K562 (cell line): Measurements from ENCODE around the gene STT3A. TPM values are rescaled to one million over a fixed set of nuclear protein-coding genes. Genes with fewer than 3 reads are reported as not detected.

Source experiments
- ATAC-seq: fragments of 200-7000 bp; cut with Tn5 transposase; 3 replicates; pipeline ENCODE4 v1.9.1; 2020; ENCODE audit warnings: moderate library complexity
- BruUV-seq: library from RNA; stranded (reverse); fragments of 400-500 nt; replicated peaks from 2 replicates; lab custom pipeline; 2021; lab: Mats Ljungman, UMichigan
- CTCF ChIA-PET: fragments of 300-600 bp; formaldehyde crosslinking; extraction: SDS; loops from one replicate; lab custom pipeline; 2021; ENCODE audit warnings: low intra/inter-chr PET ratio; lab: Yijun Ruan, JAX
- POLR2A ChIA-PET: fragments of 300-600, 350-650 bp; sonication (Branson Sonifier 250); formaldehyde crosslinking; extraction: SDS; loops from one replicate; lab custom pipeline; 2021; ENCODE audit warnings: antibody characterized with exemption, inconsistent platforms; lab: Yijun Ruan, JAX
- DNase-seq, 4 experiments: peaks; one replicate each; pipeline versions ENCODE4 v3.0.0 to v3.0.0-alpha.2; 2011 to 2018; ENCODE audit warnings: low spot score in 3 of 4, mixed read lengths in 3 of 4; ENCODE audit errors: extremely low read depth in 1 of 4
- FAIRE-seq: peaks from 2 replicates; lab custom pipeline; 2011; peaks lifted over from hg19 to GRCh38; lab: Jason Lieb, UNC
- H2AFZ ChIP-seq: 2 replicates; pipeline ENCODE4 v1.6.0; 2011; ENCODE audit warnings: low read depth, low read length, control low read depth, inconsistent platforms
- H3K27ac ChIP-seq: fragments of 200-600 bp; 3 replicates; pipeline ENCODE4 v1.8.0; 2011; ENCODE audit warnings: low read depth, mild to moderate bottlenecking, control low read depth, inconsistent platforms, low read length, moderate library complexity, mixed read lengths; ENCODE audit errors: extremely low read depth
- H3K27me3 ChIP-seq, 2 experiments: fragments of 300-600 bp in 1 of 2; 2 replicates in 1 of 2; 3 replicates in 1 of 2; pipeline versions ENCODE4 v1.6.0 to v1.8.0; 2011; ENCODE audit warnings: inconsistent platforms in 2 of 2, low read length in 2 of 2, mild to moderate bottlenecking in 1 of 2, mixed read lengths in 1 of 2, moderate library complexity in 1 of 2; ENCODE audit not compliant: control insufficient read depth in 2 of 2, insufficient read depth in 2 of 2
- H3K36me3 ChIP-seq: fragments of 300-600 bp; 3 replicates; pipeline ENCODE4 v1.8.0; 2011; ENCODE audit warnings: mild to moderate bottlenecking, low read length, inconsistent platforms; ENCODE audit not compliant: control insufficient read depth, insufficient read depth
- H3K4me1 ChIP-seq, 2 experiments: fragments of 200-600 bp in 1 of 2; replicated peaks in 1 of 2; 2 replicates in 1 of 2; 3 replicates in 1 of 2; pipeline versions ENCODE4 v1.5.1 to v1.8.0; 2011; ENCODE audit warnings: inconsistent platforms in 2 of 2, low read length in 2 of 2, mild to moderate bottlenecking in 1 of 2, mixed read lengths in 1 of 2, moderate library complexity in 1 of 2; ENCODE audit not compliant: control insufficient read depth in 2 of 2, insufficient read depth in 2 of 2
- H3K4me2 ChIP-seq: 2 replicates; pipeline ENCODE4 v1.6.1; 2011; ENCODE audit warnings: low read length, control low read depth, inconsistent platforms, mixed read lengths; ENCODE audit not compliant: insufficient read depth
- H3K4me3 ChIP-seq: fragments of 200-600 bp; sonication (generic), shearing (Covaris generic); 2 replicates; pipeline ENCODE4 v1.5.1; 2016; ENCODE audit warnings: control low read depth, inconsistent platforms
- H3K79me2 ChIP-seq: fragments of 200-600 bp; 3 replicates; pipeline ENCODE4 v1.8.0; 2011; ENCODE audit warnings: low read length, inconsistent platforms; ENCODE audit not compliant: control insufficient read depth, insufficient read depth
- H3K9ac ChIP-seq, 2 experiments: 2 replicates each; pipeline versions ENCODE4 v1.6.0 to v1.6.1; 2011; ENCODE audit warnings: low read depth in 2 of 2, low read length in 2 of 2, control low read depth in 1 of 2, inconsistent platforms in 1 of 2, mild to moderate bottlenecking in 1 of 2, mixed read lengths in 1 of 2; ENCODE audit not compliant: insufficient read depth in 1 of 2
- H3K9me1 ChIP-seq: one replicate; pipeline ENCODE4 v1.6.0; 2011; ENCODE audit warnings: inconsistent platforms, mild to moderate bottlenecking, low read length, moderate library complexity; ENCODE audit not compliant: control insufficient read depth, insufficient read depth
- H3K9me3 ChIP-seq: replicated peaks from 2 replicates; pipeline ENCODE4 v1.5.1; 2011; ENCODE audit warnings: low read depth, low read length, inconsistent platforms; ENCODE audit not compliant: control insufficient read depth, insufficient read depth
- H4K20me1 ChIP-seq: replicated peaks from 2 replicates; pipeline ENCODE4 v1.6.1; 2011; ENCODE audit warnings: low read length, inconsistent platforms, mixed read lengths; ENCODE audit not compliant: control insufficient read depth, insufficient read depth
- CTCF ChIP-seq, 3 experiments: IDR thresholded peaks in 2 of 3; conservative IDR thresholded peaks in 1 of 3; 2 replicates each; pipeline ENCODE4 v1.5.1; 2011 to 2012; ENCODE audit warnings: low read length in 3 of 3, mild to moderate bottlenecking in 3 of 3, control low read depth in 2 of 3, improper control_type of control experiment in 1 of 3, inconsistent platforms in 1 of 3, low read depth in 1 of 3, mixed read lengths in 1 of 3, moderate library complexity in 1 of 3; ENCODE audit not compliant: insufficient read depth in 2 of 3
- CXXC5 ChIP-seq: fragments of 250-450 bp; sonication (Bioruptor Pico); IDR thresholded peaks from 2 replicates; pipeline ENCODE4 v1.8.0; 2022; ENCODE audit warnings: inconsistent platforms, mild to moderate bottlenecking, moderate library complexity
- DEAF1 ChIP-seq: fragments of 450-650 bp; formaldehyde crosslinking; IDR thresholded peaks from 2 replicates; pipeline ENCODE4 v1.4.0; 2020; ENCODE audit warnings: mild to moderate bottlenecking, moderate library complexity
- FOXK2 ChIP-seq, 2 experiments: fragments of 450-650 bp; IDR thresholded peaks in 1 of 2; conservative IDR thresholded peaks in 1 of 2; 2 replicates each; pipeline ENCODE4 v1.6.1; 2016; ENCODE audit warnings: low read depth in 2 of 2, mild to moderate bottlenecking in 1 of 2
- HDAC1 ChIP-seq, 2 experiments: fragments of 450-650 bp; IDR thresholded peaks; 2 replicates each; pipeline ENCODE4 v1.6.1; 2016 to 2017; ENCODE audit warnings: inconsistent platforms in 1 of 2, mild to moderate bottlenecking in 1 of 2, moderate library complexity in 1 of 2
- HDAC3 ChIP-seq: fragments of 450-650 bp; IDR thresholded peaks from 2 replicates; pipeline ENCODE4 v1.6.1; 2018; ENCODE audit warnings: borderline replicate concordance, mild to moderate bottlenecking, moderate library complexity; ENCODE audit not compliant: partially characterized antibody
- ILK ChIP-seq: fragments of 450-650 bp; IDR thresholded peaks from 2 replicates; pipeline ENCODE4 v1.6.1; 2016; ENCODE audit warnings: missing genetic modification characterization, low read depth, mild to moderate bottlenecking, missing compliant biosample characterization, moderate library complexity, borderline replicate concordance
- KLF10 ChIP-seq: fragments of 250-450 bp; sonication (Bioruptor Pico); IDR thresholded peaks from 2 replicates; pipeline ENCODE4 v1.6.1; 2021; ENCODE audit warnings: matching md5 sums
- POLR3A ChIP-seq: IDR thresholded peaks from 2 replicates; pipeline ENCODE4 v1.6.1; 2011; ENCODE audit warnings: borderline replicate concordance, mild to moderate bottlenecking, moderate library complexity; ENCODE audit not compliant: insufficient read length, insufficient read depth; ENCODE audit errors: extremely low read depth
- TAF7 ChIP-seq: fragments of 450-650 bp; IDR thresholded peaks from 2 replicates; pipeline ENCODE4 v1.6.1; 2016; ENCODE audit warnings: missing genetic modification characterization, missing compliant biosample characterization
- ZBTB33 ChIP-seq: sonication (generic); formaldehyde crosslinking; IDR thresholded peaks from 2 replicates; pipeline ENCODE4 v1.8.1; 2023; ENCODE audit warnings: mild to moderate bottlenecking, missing genetic modification reagents
- ZC3H4 ChIP-seq: sonication (generic); formaldehyde crosslinking; IDR thresholded peaks from 2 replicates; pipeline ENCODE4 v1.9.0; 2021; ENCODE audit warnings: missing genetic modification reagents, borderline replicate concordance
- ZNF316 ChIP-seq: fragments of 450-650 bp; IDR thresholded peaks from 2 replicates; pipeline ENCODE4 v1.6.1; 2016
- ZNF408 ChIP-seq: fragments of 250-450 bp; sonication (Bioruptor Pico); IDR thresholded peaks from 2 replicates; pipeline ENCODE4 v1.4.0; 2020; ENCODE audit warnings: low read depth, mild to moderate bottlenecking, moderate library complexity
- WGBS: fragments of 100-300 bp; shearing (Covaris generic); methylation state at CpG from one replicate; pipeline ENCODE4 v1.1.6; 2016; ENCODE audit warnings: low coverage, mixed read lengths; ENCODE audit not compliant: insufficient coverage; ENCODE audit errors: missing lambda C conversion rate; 5-methylcytosine and 5-hydroxymethylcytosine counted together
- in situ Hi-C: fragments of 300-500 bp; cut with MboI; formaldehyde crosslinking; loops from 4 replicates; pipeline ENCODE4 v1.15.0; 2018; ENCODE audit warnings: inconsistent platforms, mixed read lengths
- intact Hi-C: fragments of 100-400 bp; cut with micrococcal nuclease; formaldehyde crosslinking; loops from 2 replicates; pipeline ENCODE4 v1.14.2; 2022
- polyA plus RNA-seq, 8 experiments: library from polyadenylated mRNA; depleted of rRNA in 4 of 8; stranded (reverse) in 5 of 8; unstranded in 3 of 8; fragments of >200 nt; fragmentation: Nextera tagmentation in 2 of 8; fragmentation: Illumina TruSeq in 1 of 8; extraction: Ambion mirVana in 2 of 8; extraction: Trizol in 1 of 8; gene quantifications; 2 replicates each; pipeline versions ENCODE4 v1.2.1 to v1.2.3, GENCODE V29; 2011 to 2014; ENCODE audit warnings: inconsistent platforms in 1 of 8, missing spikeins in 1 of 8
- total RNA-seq, 7 experiments: library from RNA; depleted of rRNA in 6 of 7; stranded (reverse); fragments of >200 nt in 6 of 7; fragmentation: Illumina TruSeq in 2 of 7; extraction: Trizol in 2 of 7; gene quantifications; 2 replicates each; pipeline versions ENCODE4 v1.2.1 to v1.2.3, GENCODE V29; 2011 to 2021; ENCODE audit warnings: low replicate concordance in 1 of 7

STT3A gene
- total and polyA plus RNA-seq, 9 of the 15 experiments (the other 6 are each of a cell fraction or from before 2014, with no cell fraction given), result 70.7 to 330 (median 192) TPM

GRCh38 chr11:125569915-125570621 lies 22.6 kb upstream of the STT3A start:
- peak; percentile 9; the same call in 2 of the 3 replicates for ATAC-seq
- no peak for TF ChIP-seq TAF7 (tag)
- 0 out of 4 replicates have a peak, but pooled peaks of 1 of the 2 experiments have one; percentile 11 for TF ChIP-seq HDAC1 (IDR thresholded peaks at IDR 0.05)
- TF ChIP-seq CTCF (IDR thresholded peaks at IDR 0.05 in 2 of 3, conservative IDR thresholded peaks at IDR 0.05 in 1 of 3; ENCODE audit: insufficient read depth in 2 of 3, low read depth in 1 of 3, low read length in 3 of 3), result no peak
- no peak for TF ChIP-seq CXXC5 (CRISPR knock-in tag)
- no peak for TF ChIP-seq ILK (tag)
- TF ChIP-seq DEAF1 (CRISPR knock-in tag), result no peak
- no peak for TF ChIP-seq ZNF408 (CRISPR knock-in tag)
- TF ChIP-seq KLF10 (CRISPR knock-in tag), result no peak
- TF ChIP-seq ZNF316, result 0 out of 2 replicates have a peak, but pooled peaks have one; percentile 6
- TF ChIP-seq POLR3A, result no peak
- no peak for TF ChIP-seq ZBTB33 (CRISPR knock-in tag)
- TF ChIP-seq HDAC3, result no peak
- TF ChIP-seq FOXK2 (conservative IDR thresholded peaks at IDR 0.05 in 1 of 2, IDR thresholded peaks at IDR 0.05 in 1 of 2; ENCODE audit: low read depth in 2 of 2), result 0 out of 4 replicates have a peak, but pooled peaks of 1 of the 2 experiments have one; percentile 21
- TF ChIP-seq ZC3H4, result no peak

More at GRCh38 chr11:125569915-125570621, 22.6 kb upstream of the STT3A start:
- Histone ChIP-seq H3K27me3 (no peaks in the 10 kb centered on the region), H3K9me1 (no peaks in the 10 kb centered on the region), H4K20me1 (no peaks in the 10 kb centered on the region), H3K9me3 (no peaks in the 10 kb centered on the region), H3K4me1 (peaks cover 12 to 17% of the 10 kb centered on the region in 2 experiments; a peak in 4 of 5 replicates), H3K9ac (peak overlapping the region; percentile 89 to 99), H3K36me3 (peaks cover 37% of the 10 kb centered on the region), H3K79me2 (peaks cover 40% of the 10 kb centered on the region), H2AFZ (peak overlapping the region; percentile 98), H3K4me3 (peak overlapping the region; percentile 88), H3K27ac (peak overlapping the region; percentile 84), H3K4me2 (peak overlapping the region; percentile 94)
- no peak for FAIRE-seq
- WGBS, result 2% methylated on average over 9 of the region's 9 CpGs
- intact Hi-C loops (loop anchor here (1.0 to 5.0 kb wide), 3 partner anchors 22 to 57 kb away; partner anchors contain the start of genes CHEK1 and STT3A), in situ Hi-C loops (no loop called here)
- BruUV-seq, result TSS peak; percentile 59
- DNase-seq, result peak in 1 of 4 experiments; percentile 32
- CTCF ChIA-PET, result no interaction called here
- POLR2A ChIA-PET, result interaction anchor here (0.6 to 2.4 kb wide), 23 partner anchors 9 to 115 kb away, joined by 3 to 15 read pairs (median 4); partner anchors contain the start of genes CHEK1 and STT3A
